Keratinocyte (primary cell): Measurements from ENCODE around the gene PDZD2.

Source experiments
- EZH2 ChIP-seq: IDR thresholded peaks from one replicate; pipeline ENCODE4 v1.6.1; 2012; ENCODE audit warnings: inconsistent platforms, mild to moderate bottlenecking, low read length, moderate library complexity
- TF ChIP-seq, protein P1 (sequence below), 3 experiments: IDR thresholded peaks in 1 of 3; conservative IDR thresholded peaks in 1 of 3; optimal IDR thresholded peaks in 1 of 3; 2 replicates in 2 of 3; 3 replicates in 1 of 3; pipeline versions ENCODE3 to v1.5.1; 2011; ENCODE audit warnings: low read length in 3 of 3, mild to moderate bottlenecking in 3 of 3, moderate library complexity in 2 of 3, control low read depth in 1 of 3, inconsistent platforms in 1 of 3; ENCODE audit not compliant: insufficient read depth in 2 of 3; ENCODE audit errors: extremely low read depth in 1 of 3

- TF ChIP-seq, protein P1, sequence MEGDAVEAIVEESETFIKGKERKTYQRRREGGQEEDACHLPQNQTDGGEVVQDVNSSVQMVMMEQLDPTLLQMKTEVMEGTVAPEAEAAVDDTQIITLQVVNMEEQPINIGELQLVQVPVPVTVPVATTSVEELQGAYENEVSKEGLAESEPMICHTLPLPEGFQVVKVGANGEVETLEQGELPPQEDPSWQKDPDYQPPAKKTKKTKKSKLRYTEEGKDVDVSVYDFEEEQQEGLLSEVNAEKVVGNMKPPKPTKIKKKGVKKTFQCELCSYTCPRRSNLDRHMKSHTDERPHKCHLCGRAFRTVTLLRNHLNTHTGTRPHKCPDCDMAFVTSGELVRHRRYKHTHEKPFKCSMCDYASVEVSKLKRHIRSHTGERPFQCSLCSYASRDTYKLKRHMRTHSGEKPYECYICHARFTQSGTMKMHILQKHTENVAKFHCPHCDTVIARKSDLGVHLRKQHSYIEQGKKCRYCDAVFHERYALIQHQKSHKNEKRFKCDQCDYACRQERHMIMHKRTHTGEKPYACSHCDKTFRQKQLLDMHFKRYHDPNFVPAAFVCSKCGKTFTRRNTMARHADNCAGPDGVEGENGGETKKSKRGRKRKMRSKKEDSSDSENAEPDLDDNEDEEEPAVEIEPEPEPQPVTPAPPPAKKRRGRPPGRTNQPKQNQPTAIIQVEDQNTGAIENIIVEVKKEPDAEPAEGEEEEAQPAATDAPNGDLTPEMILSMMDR (optimal IDR thresholded peaks at IDR 0.05 in 1 of 3, IDR thresholded peaks at IDR 0.05 in 1 of 3, conservative IDR thresholded peaks at IDR 0.05 in 1 of 3; ENCODE audit: extremely low read depth in 1 of 3, insufficient read depth in 2 of 3, low read length in 3 of 3): no peak
- no peak for TF ChIP-seq EZH2
Observed at GRCh38 chr5:31770132-31770720, 131.3 kb downstream of the PDZD2 start.
